Keratinocyte (primary cell): ENCODE results near the gene NKD1. TPM values are rescaled to one million over a fixed set of nuclear protein-coding genes. Genes with fewer than 3 reads are reported as not detected.

Experiments used
- DNase-seq: peaks from one replicate; pipeline ENCODE4 v3.0.0-alpha.2; 2011; ENCODE audit warnings: low read depth, missing footprints, low spot score
- FAIRE-seq: peaks from 2 replicates; lab custom pipeline; 2011; peaks lifted over from hg19 to GRCh38; lab: Jason Lieb, UNC
- H2AFZ ChIP-seq: 2 replicates; pipeline ENCODE4 v1.6.0; 2012; ENCODE audit warnings: low read length, control low read depth, inconsistent platforms; ENCODE audit not compliant: control insufficient read depth
- H3K27ac ChIP-seq: 2 replicates; pipeline ENCODE4 v1.5.1; 2011; ENCODE audit warnings: low read length; ENCODE audit not compliant: control insufficient read depth, insufficient read depth
- H3K27me3 ChIP-seq: 3 replicates; pipeline ENCODE4 v1.6.0; 2011; ENCODE audit warnings: low read length; ENCODE audit not compliant: control insufficient read depth, insufficient read depth; ENCODE audit errors: extremely low read depth
- H3K36me3 ChIP-seq, 2 experiments: 2 replicates in 1 of 2; 3 replicates in 1 of 2; pipeline ENCODE4 v1.5.1; 2011; ENCODE audit warnings: low read length in 2 of 2, mild to moderate bottlenecking in 1 of 2; ENCODE audit not compliant: control insufficient read depth in 2 of 2, insufficient read depth in 2 of 2; ENCODE audit errors: extremely low read depth in 1 of 2
- H3K4me1 ChIP-seq: 3 replicates; pipeline ENCODE4 v1.5.1; 2011; ENCODE audit warnings: low read length; ENCODE audit not compliant: control insufficient read depth, insufficient read depth; ENCODE audit errors: extremely low read depth
- H3K4me2 ChIP-seq: 3 replicates; pipeline ENCODE4 v1.6.0; 2011; ENCODE audit warnings: low read depth, low read length; ENCODE audit not compliant: control insufficient read depth, insufficient read depth; ENCODE audit errors: extremely low read depth
- H3K4me3 ChIP-seq, 3 experiments: fragments of 200-600 bp in 1 of 3; sonication (generic) in 1 of 3; 2 replicates in 2 of 3; 3 replicates in 1 of 3; pipeline ENCODE4 v1.5.1; 2011 to 2016; ENCODE audit warnings: low read length in 3 of 3, mild to moderate bottlenecking in 3 of 3, control low read depth in 2 of 3, inconsistent platforms in 1 of 3, low read depth in 1 of 3, mixed read lengths in 1 of 3, mixed run types in 1 of 3, moderate library complexity in 1 of 3; ENCODE audit not compliant: control insufficient read depth in 2 of 3, insufficient read depth in 2 of 3; ENCODE audit errors: extremely low read depth in 1 of 3
- H3K79me2 ChIP-seq: 2 replicates; pipeline ENCODE4 v1.6.0; 2012; ENCODE audit warnings: low read length; ENCODE audit not compliant: control insufficient read depth, insufficient read depth
- H3K9ac ChIP-seq: 3 replicates; pipeline ENCODE4 v1.6.0; 2011; ENCODE audit warnings: low read length; ENCODE audit not compliant: control insufficient read depth, insufficient read depth; ENCODE audit errors: extremely low read depth
- H3K9me1 ChIP-seq: 3 replicates; pipeline ENCODE4 v1.6.0; 2011; ENCODE audit warnings: low read length; ENCODE audit not compliant: control insufficient read depth, insufficient read depth; ENCODE audit errors: extremely low read depth
- H3K9me3 ChIP-seq: 2 replicates; pipeline ENCODE4 v1.5.1; 2012; ENCODE audit warnings: low read depth, low read length; ENCODE audit not compliant: control insufficient read depth
- H4K20me1 ChIP-seq: 3 replicates; pipeline ENCODE4 v1.6.0; 2011; ENCODE audit warnings: low read length; ENCODE audit not compliant: control insufficient read depth, insufficient read depth; ENCODE audit errors: extremely low read depth
- EZH2 ChIP-seq: IDR thresholded peaks from one replicate; pipeline ENCODE4 v1.6.1; 2012; ENCODE audit warnings: inconsistent platforms, mild to moderate bottlenecking, low read length, moderate library complexity
- dilution Hi-C: fragments of 300-500 bp; cut with MboI; formaldehyde crosslinking; loops from one replicate; pipeline ENCODE4 v1.7.0; 2020; ENCODE audit warnings: low sequenced_read_pairs; ENCODE audit not compliant: extremely low pct_ligation_motif_present
- polyA plus RNA-seq, 5 experiments: library from polyadenylated mRNA; depleted of rRNA in 3 of 5; stranded (reverse) in 3 of 5; stranded (forward) in 1 of 5; unstranded in 1 of 5; fragments of >200 nt; gene quantifications; 1 replicate in 1 of 5; 2 replicates in 3 of 5; 3 replicates in 1 of 5; pipeline versions ENCODE4 v1.2.1 to v1.2.3, GENCODE V29; 2011 to 2012; ENCODE audit warnings: missing spikeins in 2 of 5, low read depth in 1 of 5, low replicate concordance in 1 of 5
- TF ChIP-seq, protein P1 (sequence below), 3 experiments: IDR thresholded peaks in 1 of 3; conservative IDR thresholded peaks in 1 of 3; optimal IDR thresholded peaks in 1 of 3; 2 replicates in 2 of 3; 3 replicates in 1 of 3; pipeline versions ENCODE3 to v1.5.1; 2011; ENCODE audit warnings: low read length in 3 of 3, mild to moderate bottlenecking in 3 of 3, moderate library complexity in 2 of 3, control low read depth in 1 of 3, inconsistent platforms in 1 of 3; ENCODE audit not compliant: insufficient read depth in 2 of 3; ENCODE audit errors: extremely low read depth in 1 of 3

Gene NKD1
- polyA plus RNA-seq, 1 donor (not counting 4 experiments of a cell fraction or from before 2014, with no cell fraction given) = 0.62 TPM

DNA sequence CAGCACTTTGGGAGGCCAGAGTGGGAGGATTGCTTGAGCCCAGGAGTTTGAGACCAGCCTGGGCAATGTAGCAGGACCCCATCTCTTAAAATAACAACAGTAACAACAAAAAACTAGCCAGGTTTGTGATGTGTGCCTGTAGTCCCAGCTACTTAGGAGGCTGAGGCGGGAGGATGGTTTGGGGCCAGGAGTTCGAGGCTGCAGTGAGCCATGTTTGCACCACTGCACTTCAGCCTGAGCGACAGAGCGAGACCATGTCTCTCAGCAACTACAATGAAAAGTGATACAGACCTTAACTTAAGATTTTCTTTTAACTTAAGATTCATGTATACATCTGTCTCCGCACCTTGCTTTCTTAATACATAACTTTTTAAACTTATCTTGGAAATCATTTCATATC, 17.2 kb downstream of the NKD1 start:
- H3K4me3 ChIP-seq = no peak overlapping the region
- no peaks in the 10 kb centered on the region for H3K27me3 ChIP-seq
- no peaks in the 10 kb centered on the region for H3K9me3 ChIP-seq
- H3K9me1 ChIP-seq = no peaks in the 10 kb centered on the region
- H3K27ac ChIP-seq = no peak overlapping the region
- H3K36me3 ChIP-seq = no peaks in the 10 kb centered on the region
- DNase-seq (no peak), FAIRE-seq (no peak)
- dilution Hi-C loops = no loop called here
- no peaks in the 10 kb centered on the region for H3K79me2 ChIP-seq
- TF ChIP-seq, protein P1, sequence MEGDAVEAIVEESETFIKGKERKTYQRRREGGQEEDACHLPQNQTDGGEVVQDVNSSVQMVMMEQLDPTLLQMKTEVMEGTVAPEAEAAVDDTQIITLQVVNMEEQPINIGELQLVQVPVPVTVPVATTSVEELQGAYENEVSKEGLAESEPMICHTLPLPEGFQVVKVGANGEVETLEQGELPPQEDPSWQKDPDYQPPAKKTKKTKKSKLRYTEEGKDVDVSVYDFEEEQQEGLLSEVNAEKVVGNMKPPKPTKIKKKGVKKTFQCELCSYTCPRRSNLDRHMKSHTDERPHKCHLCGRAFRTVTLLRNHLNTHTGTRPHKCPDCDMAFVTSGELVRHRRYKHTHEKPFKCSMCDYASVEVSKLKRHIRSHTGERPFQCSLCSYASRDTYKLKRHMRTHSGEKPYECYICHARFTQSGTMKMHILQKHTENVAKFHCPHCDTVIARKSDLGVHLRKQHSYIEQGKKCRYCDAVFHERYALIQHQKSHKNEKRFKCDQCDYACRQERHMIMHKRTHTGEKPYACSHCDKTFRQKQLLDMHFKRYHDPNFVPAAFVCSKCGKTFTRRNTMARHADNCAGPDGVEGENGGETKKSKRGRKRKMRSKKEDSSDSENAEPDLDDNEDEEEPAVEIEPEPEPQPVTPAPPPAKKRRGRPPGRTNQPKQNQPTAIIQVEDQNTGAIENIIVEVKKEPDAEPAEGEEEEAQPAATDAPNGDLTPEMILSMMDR (optimal IDR thresholded peaks at IDR 0.05 in 1 of 3, IDR thresholded peaks at IDR 0.05 in 1 of 3, conservative IDR thresholded peaks at IDR 0.05 in 1 of 3; ENCODE audit: extremely low read depth in 1 of 3, insufficient read depth in 2 of 3, low read length in 3 of 3) = no peak
- TF ChIP-seq EZH2 = no peak
- H2AFZ ChIP-seq = no peak overlapping the region
- H3K9ac ChIP-seq = no peak overlapping the region
- no peaks in the 10 kb centered on the region for H3K4me1 ChIP-seq
- H3K4me2 ChIP-seq = no peak overlapping the region
- H4K20me1 ChIP-seq = no peaks in the 10 kb centered on the region

GRCh38 chr16:50566014-50566962, 18.1 kb downstream of the NKD1 start:
- no peak overlapping the region for H3K27ac ChIP-seq
- dilution Hi-C loops = no loop called here
- no peaks in the 10 kb centered on the region for H4K20me1 ChIP-seq
- H3K9me3 ChIP-seq = no peaks in the 10 kb centered on the region
- no peaks in the 10 kb centered on the region for H3K36me3 ChIP-seq
- no peak for TF ChIP-seq EZH2
- TF ChIP-seq, protein P1 (optimal IDR thresholded peaks at IDR 0.05 in 1 of 3, IDR thresholded peaks at IDR 0.05 in 1 of 3, conservative IDR thresholded peaks at IDR 0.05 in 1 of 3; ENCODE audit: extremely low read depth in 1 of 3, insufficient read depth in 2 of 3, low read length in 3 of 3) = no peak
- H3K9ac ChIP-seq = no peak overlapping the region
- FAIRE-seq (no peak), DNase-seq (no peak)
- no peaks in the 10 kb centered on the region for H3K79me2 ChIP-seq
- H3K4me3 ChIP-seq = no peak overlapping the region
- H3K27me3 ChIP-seq = no peaks in the 10 kb centered on the region
- H3K4me1 ChIP-seq = no peaks in the 10 kb centered on the region
- H3K9me1 ChIP-seq = no peaks in the 10 kb centered on the region
- no peak overlapping the region for H3K4me2 ChIP-seq
- no peak overlapping the region for H2AFZ ChIP-seq
